GM19467 (cell line): Measurements from ENCODE around the gene QDPR.
"Not testable (repeated sequence)": the region's sequence is repeated elsewhere in the genome, so short reads cannot be mapped to it uniquely, and the experiment has no call there.

Source experiments
- ATAC-seq: cut with Tn5 transposase; IDR thresholded peaks from one replicate; pipeline ENCODE4 v1.9.1; 2021; ENCODE audit warnings: mild to moderate bottlenecking, moderate library complexity; ENCODE audit not compliant: unreplicated experiment

QDPR gene

GRCh38 chr4:17492058-17492741, 19.7 kb downstream of the QDPR start:
- no peak for ATAC-seq

GRCh38 chr4:17491196-17491595, 20.7 kb downstream of the QDPR start:
- no peak for ATAC-seq

GRCh38 chr4:17490575-17491059, 21.3 kb downstream of the QDPR start:
- no peak for ATAC-seq

GRCh38 chr4:17489721-17490120, 22.2 kb downstream of the QDPR start:
- no peak for ATAC-seq

GRCh38 chr4:17489123-17489522, 22.8 kb downstream of the QDPR start:
- ATAC-seq = no peak

- ATAC-seq = no peak
Measured at GRCh38 chr4:17482716-17483115, 29.2 kb downstream of the QDPR start.

- ATAC-seq = no peak
Measured at GRCh38 chr4:17480955-17481354, 30.9 kb downstream of the QDPR start.

GRCh38 chr4:17480210-17480927, 31.5 kb downstream of the QDPR start:
- no peak for ATAC-seq

- ATAC-seq = no peak
Measured at GRCh38 chr4:17477774-17478472, 34.0 kb downstream of the QDPR start.

GRCh38 chr4:17476853-17477252, 35.0 kb downstream of the QDPR start:
- no peak for ATAC-seq

- ATAC-seq = no peak
Measured at GRCh38 chr4:17475481-17475880, 36.4 kb downstream of the QDPR start.

GRCh38 chr4:17469931-17470674, 41.8 kb downstream of the QDPR start:
- no peak for ATAC-seq

- ATAC-seq = no peak
Measured at GRCh38 chr4:17468619-17469221, 43.2 kb downstream of the QDPR start.

- ATAC-seq = no peak
Measured at GRCh38 chr4:17463606-17464005, 48.3 kb downstream of the QDPR start.

GRCh38 chr4:17450269-17450804, 61.6 kb downstream of the QDPR start:
- ATAC-seq = no peak

GRCh38 chr4:17448689-17449088, 63.2 kb downstream of the QDPR start:
- no peak for ATAC-seq

- peak; percentile 94 for ATAC-seq
Measured at GRCh38 chr4:17447675-17448298, 64.1 kb downstream of the QDPR start.

- no peak for ATAC-seq
Measured at GRCh38 chr4:17447056-17447455, 64.8 kb downstream of the QDPR start.

- not testable (repeated sequence) for ATAC-seq
Measured at GRCh38 chr4:17442477-17442876, 69.4 kb downstream of the QDPR start.

- no peak for ATAC-seq
Measured at GRCh38 chr4:17437396-17437795, 74.5 kb downstream of the QDPR start.
